Kidney (tissue), 14 donors: ENCODE measurements around the gene SGIP1. TPM values are rescaled to one million over a fixed set of nuclear protein-coding genes. Genes with fewer than 3 reads are reported as not detected.

Experiments
- DNase-seq, 5 donors: peaks; one replicate each; pipeline ENCODE4 v3.0.0-alpha.2; 2013 to 2020
- FAIRE-seq: peaks from 2 replicates; lab custom pipeline; 2012; peaks lifted over from hg19 to GRCh38; lab: Jason Lieb, UNC
- H3K27ac ChIP-seq, 2 donors: one replicate each; pipeline ENCODE4 v1.7.0; 2013; ENCODE audit warnings: low read depth in 2 of 2, low read length in 2 of 2, inconsistent platforms in 1 of 2
- H3K27me3 ChIP-seq: one replicate; pipeline ENCODE4 v1.7.1; 2013; ENCODE audit warnings: low read length, inconsistent platforms; ENCODE audit not compliant: control insufficient read depth, insufficient read depth
- H3K36me3 ChIP-seq, 3 donors: one replicate each; pipeline versions ENCODE4 v1.7.0 to v1.7.1; 2013; ENCODE audit warnings: low read length in 3 of 3, control low read depth in 1 of 3, inconsistent platforms in 1 of 3; ENCODE audit not compliant: insufficient read depth in 3 of 3, control insufficient read depth in 2 of 3
- H3K4me1 ChIP-seq, 3 donors: one replicate each; pipeline versions ENCODE4 v1.7.0 to v1.7.1; 2013; ENCODE audit warnings: low read length in 3 of 3, inconsistent platforms in 1 of 3, low read depth in 1 of 3; ENCODE audit not compliant: control insufficient read depth in 2 of 3, insufficient read depth in 2 of 3
- H3K4me3 ChIP-seq, 3 donors: one replicate each; pipeline versions ENCODE4 v1.7.0 to v1.8.1; 2013; ENCODE audit warnings: low read length in 3 of 3, control low read depth in 1 of 3, inconsistent platforms in 1 of 3
- H3K9ac ChIP-seq, 3 donors: one replicate each; pipeline versions ENCODE4 v1.7.0 to v1.7.1; 2013; ENCODE audit warnings: low read length in 3 of 3, control low read depth in 1 of 3, inconsistent platforms in 1 of 3
- H3K9me3 ChIP-seq, 3 donors: one replicate each; pipeline versions ENCODE4 v1.7.0 to v1.7.1; 2013; ENCODE audit warnings: low read length in 3 of 3, control low read depth in 1 of 3, inconsistent platforms in 1 of 3; ENCODE audit not compliant: control insufficient read depth in 2 of 3, insufficient read depth in 1 of 3
- CTCF ChIP-seq: IDR thresholded peaks from 3 replicates; pipeline ENCODE4 v1.5.1; 2012; ENCODE audit warnings: mild to moderate bottlenecking, moderate library complexity, borderline replicate concordance; ENCODE audit not compliant: insufficient read depth; ENCODE audit errors: extremely low read depth
- intact Hi-C: fragments of 100-400 bp; cut with DNase I; formaldehyde crosslinking; loops from one replicate; pipeline ENCODE4 v1.11.1; 2022
- polyA plus RNA-seq: library from polyadenylated mRNA; stranded (reverse); fragments of 350-450 nt; fragmentation: Illumina TruSeq; extraction: RNeasy Lipid Tissue Mini Kit (QIAGEN cat#74804); gene quantifications from one replicate; pipeline ENCODE4 v1.2.3, GENCODE V29; 2014; ENCODE audit warnings: low read depth, low replicate concordance; ENCODE audit not compliant: insufficient read depth
- total RNA-seq: library from RNA; stranded (reverse); fragmentation: NEBNext Ultra II Directional; extraction: Animal tissue kit (Norgen Biotek cat#: 25700); gene quantifications from one replicate; pipeline ENCODE4 v1.2.1, GENCODE V29; 2021
- donor health status: control.
- donor health status: control.
- donor health status: control.
- donor health status: control.
- donor health status: control.
- donor health status: DM: yes; HTN: yes; CAD: no.
- donor health status: Normal renal cell carcinoma (clear cell type).

The SGIP1 gene
- total and polyA plus RNA-seq, 2 donors from 2014 or later: 8.3 to 11.2 TPM

DNA sequence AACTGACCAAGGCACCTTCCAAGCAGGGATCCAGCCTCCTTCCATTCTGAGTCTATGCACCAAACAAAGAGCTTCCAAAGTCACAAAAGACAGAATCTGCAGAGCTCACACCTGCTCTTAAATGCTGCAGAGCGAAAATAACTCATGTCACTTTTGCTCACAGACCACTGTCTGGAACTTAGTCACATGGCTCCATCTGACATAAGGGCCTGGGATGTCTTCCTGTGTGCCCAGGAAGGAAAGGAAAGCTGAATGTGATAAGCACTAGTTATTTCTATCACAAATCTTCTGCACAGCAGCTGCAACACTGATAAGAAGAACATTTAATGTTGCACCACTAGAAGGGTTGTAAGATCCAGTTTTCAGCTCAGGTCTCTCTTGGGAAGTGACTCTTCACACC, 39.5 kb upstream of the SGIP1 start:
- no peak for FAIRE-seq
- intact Hi-C loops: no loop called here
- H3K27ac ChIP-seq: no peak overlapping the region
- no peak for DNase-seq
- no peaks in the 10 kb centered on the region for H3K36me3 ChIP-seq
- H3K27me3 ChIP-seq: no peaks in the 10 kb centered on the region
- H3K9ac ChIP-seq: no peak overlapping the region
- TF ChIP-seq CTCF: no peak
- H3K4me3 ChIP-seq: no peak overlapping the region
- H3K4me1 ChIP-seq: no peaks in the 10 kb centered on the region
- no peaks in the 10 kb centered on the region for H3K9me3 ChIP-seq

GRCh38 chr1:66495495-66495894, 38.5 kb upstream of the SGIP1 start:
- intact Hi-C loops: no loop called here
- Histone ChIP-seq H3K27me3 (no peaks in the 10 kb centered on the region), H3K27ac (no peak overlapping the region), H3K4me1 (no peaks in the 10 kb centered on the region), H3K36me3 (no peaks in the 10 kb centered on the region), H3K4me3 (no peak overlapping the region), H3K9ac (no peak overlapping the region), H3K9me3 (no peaks in the 10 kb centered on the region)
- DNase-seq (no peak), FAIRE-seq (no peak)
- TF ChIP-seq CTCF: no peak

GRCh38 chr1:66497910-66498309, 36.0 kb upstream of the SGIP1 start:
- no peak for DNase-seq
- Histone ChIP-seq H3K9me3 (no peaks in the 10 kb centered on the region), H3K4me3 (no peak overlapping the region), H3K27ac (no peak overlapping the region), H3K9ac (no peak overlapping the region), H3K27me3 (no peaks in the 10 kb centered on the region), H3K4me1 (no peaks in the 10 kb centered on the region), H3K36me3 (no peaks in the 10 kb centered on the region)
- TF ChIP-seq CTCF: no peak
- no peak for FAIRE-seq
- intact Hi-C loops: no loop called here

DNA sequence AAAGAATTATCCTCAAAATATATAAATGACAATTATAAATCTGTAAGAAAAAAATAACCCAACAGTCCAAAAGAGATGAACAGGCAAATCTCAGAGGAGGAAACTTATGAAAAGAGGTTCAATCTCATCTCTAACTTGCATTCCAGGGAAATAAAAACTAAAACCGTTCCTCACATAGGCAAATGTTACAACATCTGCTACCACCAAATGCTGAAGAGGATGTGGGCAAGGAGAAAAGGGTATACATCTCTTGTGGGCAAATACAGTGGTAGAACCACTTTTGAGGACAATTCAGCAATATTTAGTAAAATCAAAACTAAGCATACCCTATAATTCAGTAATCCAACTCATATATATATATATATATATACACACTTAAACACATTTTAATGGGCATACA, 33.7 kb upstream of the SGIP1 start:
- H3K9me3 ChIP-seq: no peaks in the 10 kb centered on the region
- TF ChIP-seq CTCF: no peak
- no peak overlapping the region for H3K27ac ChIP-seq
- intact Hi-C loops: no loop called here
- H3K36me3 ChIP-seq: no peaks in the 10 kb centered on the region
- H3K9ac ChIP-seq: no peak overlapping the region
- H3K4me1 ChIP-seq: no peaks in the 10 kb centered on the region
- no peak for DNase-seq
- no peaks in the 10 kb centered on the region for H3K27me3 ChIP-seq
- no peak overlapping the region for H3K4me3 ChIP-seq
- no peak for FAIRE-seq
